Naive B cell (primary cell): ENCODE data around the gene AKR1A1. TPM values are rescaled to one million over a fixed set of nuclear protein-coding genes. Genes with fewer than 3 reads are reported as not detected.
"Not testable (repeated sequence)": the region's sequence is repeated elsewhere in the genome, so short reads cannot be mapped to it uniquely, and the experiment has no call there.

Experiments used
- ATAC-seq, 2 donors: fragments of 150-1000 bp; cut with Tn5 transposase; 2 replicates each; pipeline ENCODE4 v1.10.0; 2021; ENCODE audit warnings: low read depth in 2 of 2, mild to moderate bottlenecking in 2 of 2, moderate library complexity in 2 of 2
- DNase-seq: peaks from one replicate; pipeline ENCODE4 v3.0.0; 2022
- H3K27ac Mint-ChIP-seq, 6 donors: one replicate each; pipeline ENCODE4 v1.8.0; 2020 to 2022; ENCODE audit warnings: mild to moderate bottlenecking in 6 of 6, mixed read lengths in 6 of 6, moderate library complexity in 5 of 6, inconsistent platforms in 2 of 6
- H3K27me3 Mint-ChIP-seq, 3 donors: one replicate each; pipeline ENCODE4 v1.8.0; 2021 to 2022; ENCODE audit warnings: mixed read lengths in 3 of 3, mild to moderate bottlenecking in 1 of 3
- H3K36me3 Mint-ChIP-seq, 2 donors: one replicate each; pipeline ENCODE4 v1.8.0; 2020 to 2022; ENCODE audit warnings: mixed read lengths in 2 of 2, inconsistent platforms in 1 of 2, mild to moderate bottlenecking in 1 of 2
- H3K4me1 Mint-ChIP-seq, 3 donors: one replicate each; pipeline ENCODE4 v1.8.0; 2020 to 2022; ENCODE audit warnings: mixed read lengths in 3 of 3, inconsistent platforms in 1 of 3, mild to moderate bottlenecking in 1 of 3, moderate library complexity in 1 of 3
- H3K4me3 Mint-ChIP-seq, 8 donors: one replicate each; pipeline ENCODE4 v1.8.0; 2020 to 2022; ENCODE audit warnings: mild to moderate bottlenecking in 8 of 8, mixed read lengths in 8 of 8, moderate library complexity in 8 of 8, inconsistent platforms in 2 of 8
- H3K9me3 Mint-ChIP-seq, 7 donors: one replicate each; pipeline ENCODE4 v1.8.0; 2020 to 2022; ENCODE audit warnings: mixed read lengths in 7 of 7, mild to moderate bottlenecking in 5 of 7, inconsistent platforms in 2 of 7, moderate library complexity in 1 of 7
- polyA plus RNA-seq, 6 donors: library from polyadenylated mRNA; unstranded; fragments of 300-500 nt; fragmentation: Illumina TruSeq; gene quantifications; one replicate each; pipeline ENCODE4 v1.2.3, GENCODE V29; 2021; ENCODE audit warnings: low read depth in 6 of 6

AKR1A1 gene
- polyA plus RNA-seq, 6 donors from 2014 or later, result 123 to 249 (median 130) TPM

GRCh38 chr1:45586769-45587168 is 36.1 kb downstream of the AKR1A1 start:
- peaks cover 27 to 64% (median 49%) of the 10 kb centered on the region in 3 donors for H3K4me1 Mint-ChIP-seq

GRCh38 chr1:45589861-45590260 is 39.2 kb downstream of the AKR1A1 start:
- Mint-ChIP-seq H3K27ac (no peak overlapping the region), H3K36me3 (no peaks in the 10 kb centered on the region), H3K4me1 (peaks cover 14 to 41% (median 29%) of the 10 kb centered on the region in 3 donors), H3K4me3 (no peak overlapping the region), H3K27me3 (no peaks in the 10 kb centered on the region), H3K9me3 (no peaks in the 10 kb centered on the region)
- DNase-seq (no peak), ATAC-seq (no peak)

More at GRCh38 chr1:45586769-45587168, 36.1 kb downstream of the AKR1A1 start:
- DNase-seq (no peak), ATAC-seq (no peak)
- H3K9me3 Mint-ChIP-seq, result peaks cover 0 to 5% (median 2%) of the 10 kb centered on the region in 7 donors
- H3K4me3 Mint-ChIP-seq, result peak overlapping the region in 6 of 8 donors; percentile 94 to 100 (median 99)
- H3K27me3 Mint-ChIP-seq, result no peaks in the 10 kb centered on the region
- H3K27ac Mint-ChIP-seq, result peak overlapping the region; percentile 94 to 98 (median 97)
- H3K36me3 Mint-ChIP-seq, result peaks cover 0 to 9% of the 10 kb centered on the region in 2 donors

DNA sequence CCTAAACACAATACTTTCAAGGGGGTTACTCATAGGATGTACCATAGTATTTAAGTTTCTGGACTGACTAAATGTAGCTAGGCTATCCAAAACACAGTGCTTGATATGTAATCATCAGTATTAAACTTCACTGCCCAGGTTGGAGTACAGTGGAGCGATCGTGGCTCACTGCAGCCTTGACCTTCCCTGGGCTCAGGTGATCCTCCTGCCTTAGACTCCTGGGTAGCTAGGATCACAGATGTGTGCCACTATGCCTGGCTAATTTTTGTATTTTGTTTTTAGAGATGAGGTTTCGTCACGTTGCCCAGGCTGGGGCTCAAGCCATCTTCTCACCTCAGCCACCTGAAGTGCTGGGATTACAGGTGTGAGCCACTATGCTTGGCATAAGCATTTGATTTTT is 43.8 kb downstream of the AKR1A1 start:
- Mint-ChIP-seq H3K9me3 (no peaks in the 10 kb centered on the region), H3K27ac (peak overlapping the region in 1 of 6 donors; percentile 81), H3K4me3 (no peak overlapping the region), H3K36me3 (peaks cover 5 to 9% of the 10 kb centered on the region in 2 donors), H3K27me3 (no peaks in the 10 kb centered on the region), H3K4me1 (peaks cover 6 to 22% (median 22%) of the 10 kb centered on the region in 3 donors)
- no peak for ATAC-seq
- DNase-seq, result no peak

DNA sequence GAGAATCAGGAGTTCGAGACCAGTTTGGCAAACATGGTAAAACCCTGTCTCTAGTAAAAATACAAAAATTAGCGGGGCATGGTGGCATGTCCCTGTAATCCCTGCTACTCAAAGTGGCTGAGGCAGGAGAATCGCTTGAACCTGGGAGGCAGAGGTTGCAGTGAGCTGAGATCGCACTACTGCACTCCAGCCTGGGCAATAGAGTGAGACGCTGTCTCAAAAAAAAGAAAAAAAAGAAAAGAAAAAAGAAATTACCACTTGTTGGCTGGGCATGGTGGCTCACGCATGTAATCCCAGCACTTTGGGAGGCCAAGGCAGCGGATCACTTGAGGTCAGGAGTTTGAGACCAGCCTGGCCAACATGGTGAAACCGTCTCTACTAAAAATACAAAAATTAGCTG is 46.1 kb downstream of the AKR1A1 start:
- H3K9me3 Mint-ChIP-seq, H3K36me3 Mint-ChIP-seq, ATAC-seq, H3K27me3 Mint-ChIP-seq, DNase-seq, H3K4me3 Mint-ChIP-seq: not testable (repeated sequence)
- H3K27ac Mint-ChIP-seq, result peak overlapping the region in 1 of 6 donors; percentile 30
- peaks cover 13 to 39% (median 31%) of the 10 kb centered on the region in 3 donors for H3K4me1 Mint-ChIP-seq

DNA sequence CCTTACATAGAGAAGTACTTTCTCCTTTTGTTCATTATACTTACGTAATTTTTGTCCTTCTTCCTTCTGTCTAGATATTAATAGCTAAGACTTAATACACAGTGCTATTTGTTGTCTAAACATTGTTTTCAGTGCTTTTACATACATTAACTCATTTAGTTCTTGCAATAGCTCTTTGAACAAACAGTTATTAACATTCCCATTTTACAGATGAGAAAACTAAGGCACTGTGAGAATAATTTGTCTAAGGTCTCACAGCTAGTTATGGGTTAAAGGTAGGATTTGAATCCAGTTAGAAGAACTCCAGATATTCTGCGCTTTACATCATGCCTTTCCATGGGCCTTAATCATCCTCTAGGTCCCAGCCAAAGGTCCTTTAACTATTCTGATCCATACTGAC is 53.6 kb downstream of the AKR1A1 start:
- Mint-ChIP-seq H3K27ac (peak overlapping the region in 2 of 6 donors; percentile 58 to 72), H3K36me3 (peaks cover 22 to 33% of the 10 kb centered on the region in 2 donors), H3K4me1 (peaks cover 35 to 47% (median 40%) of the 10 kb centered on the region in 3 donors), H3K4me3 (no peak overlapping the region), H3K9me3 (no peaks in the 10 kb centered on the region), H3K27me3 (no peaks in the 10 kb centered on the region)
- ATAC-seq (no peak), DNase-seq (no peak)

DNA sequence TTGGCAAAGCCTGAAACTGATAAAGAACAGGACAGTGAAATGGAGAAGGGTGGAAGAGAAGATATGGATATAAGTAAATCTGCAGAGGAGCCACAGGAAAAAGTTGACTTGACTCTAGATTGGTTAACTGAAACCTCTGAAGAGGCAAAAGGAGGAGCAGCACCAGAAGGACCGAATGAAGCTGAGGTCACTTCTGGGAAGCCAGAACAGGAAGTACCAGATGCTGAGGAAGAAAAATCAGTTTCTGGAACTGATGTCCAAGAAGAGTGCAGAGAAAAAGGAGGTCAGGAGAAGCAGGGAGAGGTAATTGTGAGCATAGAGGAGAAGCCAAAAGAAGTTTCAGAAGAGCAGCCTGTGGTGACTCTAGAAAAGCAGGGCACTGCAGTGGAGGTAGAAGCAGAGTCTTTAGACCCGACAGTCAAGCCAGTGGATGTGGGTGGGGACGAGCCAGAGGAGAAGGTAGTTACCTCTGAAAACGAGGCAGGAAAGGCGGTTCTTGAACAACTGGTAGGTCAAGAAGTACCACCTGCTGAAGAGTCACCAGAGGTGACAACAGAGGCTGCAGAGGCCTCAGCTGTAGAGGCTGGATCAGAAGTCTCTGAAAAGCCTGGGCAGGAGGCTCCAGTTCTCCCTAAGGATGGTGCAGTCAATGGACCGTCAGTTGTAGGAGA is 56.9 kb downstream of the AKR1A1 start:
- Mint-ChIP-seq H3K4me1 (peaks cover 34 to 40% (median 38%) of the 10 kb centered on the region in 3 donors), H3K27ac (peak overlapping the region in 5 of 6 donors; percentile 49 to 94 (median 91)), H3K4me3 (peak overlapping the region in 7 of 8 donors; percentile 4 to 75 (median 37)), H3K36me3 (peaks cover 32 to 38% of the 10 kb centered on the region in 2 donors), H3K27me3 (no peaks in the 10 kb centered on the region), H3K9me3 (no peaks in the 10 kb centered on the region)
- no peak for DNase-seq
- no peak for ATAC-seq

DNA sequence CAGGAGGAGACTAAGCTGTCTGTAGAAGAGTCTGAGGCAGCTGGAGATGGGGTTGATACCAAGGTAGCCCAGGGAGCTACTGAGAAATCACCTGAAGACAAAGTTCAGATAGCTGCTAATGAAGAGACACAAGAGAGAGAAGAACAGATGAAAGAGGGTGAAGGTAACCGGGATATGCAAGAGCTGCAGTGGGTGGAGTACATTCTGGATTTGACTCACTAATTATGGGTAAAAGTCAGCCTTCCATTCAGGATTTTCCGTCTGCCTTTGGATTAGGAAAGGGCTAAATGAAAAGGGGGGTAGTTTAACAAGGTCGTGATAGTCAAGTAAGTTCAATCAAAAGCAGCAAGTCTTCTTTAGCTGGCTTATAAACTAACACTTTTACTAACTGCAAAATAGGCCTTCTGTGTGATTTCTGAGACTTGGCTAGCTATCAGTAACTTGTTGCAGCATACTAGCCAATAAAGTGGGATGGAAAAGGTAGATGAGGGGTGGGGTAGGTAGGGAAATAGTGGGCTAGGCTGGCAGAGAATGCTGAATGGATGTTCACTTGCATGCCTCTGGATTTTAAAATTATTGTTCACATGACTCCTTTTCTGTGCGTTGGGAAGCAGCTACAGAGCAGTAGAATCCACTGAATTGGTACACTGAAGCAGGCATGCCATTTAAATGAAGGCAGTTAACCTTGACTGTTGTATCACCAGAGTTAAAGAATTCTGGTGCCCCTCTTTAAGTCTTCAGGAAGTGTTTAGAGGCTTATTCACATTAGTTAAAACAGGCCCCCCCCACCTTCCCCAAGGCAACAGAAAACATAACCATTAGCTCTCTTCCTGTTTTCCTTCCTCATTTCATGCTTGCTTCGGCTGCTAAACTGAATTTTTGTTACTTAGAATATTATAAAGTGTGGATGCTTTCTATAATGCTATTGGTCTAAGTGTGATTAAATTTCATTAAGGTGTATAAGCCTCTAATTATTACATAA is 57.8 kb downstream of the AKR1A1 start:
- peaks cover 34 to 40% (median 38%) of the 10 kb centered on the region in 3 donors for H3K4me1 Mint-ChIP-seq
- no peaks in the 10 kb centered on the region for H3K27me3 Mint-ChIP-seq
- peak; percentile 65 for DNase-seq
- H3K9me3 Mint-ChIP-seq, result no peaks in the 10 kb centered on the region
- ATAC-seq, result peak; percentile 95
- peak overlapping the region in 7 of 8 donors; percentile 17 to 79 (median 51) for H3K4me3 Mint-ChIP-seq
- H3K27ac Mint-ChIP-seq, result peak overlapping the region; percentile 85 to 94 (median 90)
- H3K36me3 Mint-ChIP-seq, result peaks cover 38% of the 10 kb centered on the region in 2 donors

GRCh38 chr1:45610589-45611226 is 60.1 kb downstream of the AKR1A1 start:
- Mint-ChIP-seq H3K27me3 (no peaks in the 10 kb centered on the region), H3K4me1 (peaks cover 40 to 52% (median 51%) of the 10 kb centered on the region in 3 donors)

GRCh38 chr1:45612941-45613579 is 62.4 kb downstream of the AKR1A1 start:
- no peak overlapping the region for H3K27ac Mint-ChIP-seq
- H3K36me3 Mint-ChIP-seq, result peaks cover 21 to 36% of the 10 kb centered on the region in 2 donors
- DNase-seq, result no peak
- no peak for ATAC-seq
- H3K27me3 Mint-ChIP-seq, result no peaks in the 10 kb centered on the region
- no peaks in the 10 kb centered on the region for H3K9me3 Mint-ChIP-seq
- H3K4me3 Mint-ChIP-seq, result no peak overlapping the region
- H3K4me1 Mint-ChIP-seq, result peaks cover 35 to 54% (median 47%) of the 10 kb centered on the region in 3 donors

More at GRCh38 chr1:45610589-45611226, 60.1 kb downstream of the AKR1A1 start:
- peak overlapping the region in 5 of 6 donors; percentile 63 to 92 (median 91) for H3K27ac Mint-ChIP-seq
- DNase-seq, result no peak
- H3K4me3 Mint-ChIP-seq, result peak overlapping the region in 2 of 8 donors; percentile 6 to 54
- peaks cover 34 to 41% of the 10 kb centered on the region in 2 donors for H3K36me3 Mint-ChIP-seq
- no peak for ATAC-seq
- H3K9me3 Mint-ChIP-seq, result no peaks in the 10 kb centered on the region

- peak; percentile 86 to 93 for ATAC-seq
- Mint-ChIP-seq H3K4me3 (peak overlapping the region in 4 of 8 donors; percentile 0 to 25 (median 12)), H3K36me3 (peaks cover 16 to 38% of the 10 kb centered on the region in 2 donors), H3K9me3 (no peaks in the 10 kb centered on the region), H3K27ac (peak overlapping the region in 1 of 6 donors; percentile 56), H3K4me1 (peaks cover 16 to 28% (median 22%) of the 10 kb centered on the region in 3 donors), H3K27me3 (no peaks in the 10 kb centered on the region)
- DNase-seq, result peak; percentile 35
Observed at GRCh38 chr1:45615885-45616284, 65.3 kb downstream of the AKR1A1 start.

DNA sequence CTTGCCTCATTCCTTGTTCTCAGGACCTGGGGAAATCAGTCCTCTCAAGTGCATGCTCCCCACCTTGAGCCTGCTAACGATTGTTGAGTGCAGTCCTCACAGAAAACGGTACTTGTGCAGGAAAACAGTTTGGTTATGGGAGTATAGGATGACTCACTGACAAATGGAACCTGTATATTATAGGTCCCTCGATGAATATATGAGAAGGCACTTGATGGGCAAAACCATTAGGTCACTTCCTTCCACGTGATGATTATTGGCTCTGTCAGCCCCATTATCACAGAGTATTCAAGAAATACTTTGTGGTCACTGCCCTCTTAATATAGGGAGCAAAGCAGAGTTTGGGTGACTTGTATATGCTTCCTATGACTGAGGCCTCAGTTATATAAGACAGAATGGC is 67.0 kb downstream of the AKR1A1 start:
- ATAC-seq (no peak), DNase-seq (no peak)
- no peaks in the 10 kb centered on the region for H3K9me3 Mint-ChIP-seq
- H3K36me3 Mint-ChIP-seq, result peaks cover 15 to 33% of the 10 kb centered on the region in 2 donors
- peak overlapping the region in 1 of 6 donors; percentile 2 for H3K27ac Mint-ChIP-seq
- no peak overlapping the region for H3K4me3 Mint-ChIP-seq
- no peaks in the 10 kb centered on the region for H3K27me3 Mint-ChIP-seq
- H3K4me1 Mint-ChIP-seq, result peaks cover 16 to 28% (median 21%) of the 10 kb centered on the region in 3 donors

DNA sequence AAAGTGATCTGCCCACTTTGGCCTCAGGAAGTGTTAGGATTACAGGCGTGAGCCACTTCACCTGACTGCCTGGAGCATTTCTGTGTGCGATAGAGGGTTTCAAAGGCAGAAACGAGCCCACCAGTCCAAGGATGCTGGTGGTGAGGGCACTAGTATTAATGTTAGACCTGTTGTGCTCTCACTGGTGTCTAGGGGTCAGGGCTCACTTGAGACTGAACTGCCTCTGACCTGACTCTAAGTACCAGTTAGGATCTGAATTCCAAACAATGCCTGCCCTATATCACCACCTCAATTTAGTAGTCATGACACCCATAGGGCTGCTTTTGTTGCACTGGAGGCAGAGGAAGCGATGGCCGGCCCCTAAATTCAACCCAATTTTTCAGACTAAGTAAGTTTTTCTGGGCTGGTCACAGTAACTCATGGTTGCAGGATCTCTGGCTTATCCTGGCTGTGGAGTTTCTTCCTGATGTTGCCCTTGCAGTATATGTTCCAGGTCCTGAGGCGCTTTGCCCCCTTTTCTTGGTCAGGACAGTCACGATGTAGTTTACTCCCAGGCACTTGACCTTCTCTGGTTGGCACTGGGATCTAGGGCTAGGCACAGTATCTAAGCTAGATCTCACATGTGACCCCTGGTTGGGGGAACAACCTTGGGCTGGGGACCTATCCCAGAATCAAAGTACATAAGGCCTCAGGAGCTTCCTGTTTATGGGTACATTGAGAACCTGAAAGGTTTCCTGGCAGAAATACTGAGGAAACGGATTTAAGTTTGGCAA is 68.7 kb downstream of the AKR1A1 start:
- Mint-ChIP-seq H3K9me3 (no peaks in the 10 kb centered on the region), H3K36me3 (peaks cover 21 to 27% of the 10 kb centered on the region in 2 donors), H3K4me3 (no peak overlapping the region), H3K27ac (peak overlapping the region in 2 of 6 donors; percentile 22 to 24), H3K4me1 (peaks cover 16 to 28% (median 21%) of the 10 kb centered on the region in 3 donors), H3K27me3 (no peaks in the 10 kb centered on the region)
- DNase-seq (no peak), ATAC-seq (no peak)
